ENCODE results near the gene RNF220. TPM values are rescaled to one million over a fixed set of nuclear protein-coding genes. Genes with fewer than 3 reads are reported as not detected.

The RNF220 gene
- total and polyA plus RNA-seq, 2 donors from 2014 or later, result 66.9 to 69.0 TPM

GRCh38 chr1:44534771-44535170, 129.7 kb downstream of the RNF220 start:
- Histone ChIP-seq H3K27me3 (ENCODE audit: control insufficient read depth, insufficient read depth, low read length) (peaks cover 6% of the 10 kb centered on the region), H3K27ac (ENCODE audit: low read depth in 2 of 2, low read length in 2 of 2) (no peak overlapping the region), H3K9me3 (ENCODE audit: control insufficient read depth in 2 of 3, insufficient read depth in 1 of 3, low read length in 3 of 3) (no peaks in the 10 kb centered on the region), H3K9ac (ENCODE audit: low read length in 3 of 3) (no peak overlapping the region), H3K4me1 (ENCODE audit: control insufficient read depth in 2 of 3, insufficient read depth in 2 of 3, low read depth in 1 of 3, low read length in 3 of 3) (no peaks in the 10 kb centered on the region), H3K36me3 (ENCODE audit: control insufficient read depth in 2 of 3, insufficient read depth in 3 of 3, low read length in 3 of 3) (no peaks in the 10 kb centered on the region), H3K4me3 (ENCODE audit: low read length in 3 of 3) (no peak overlapping the region)
- intact Hi-C loops (cut with DNase I), result no loop called here
- FAIRE-seq (no peak), DNase-seq (no peak)
- TF ChIP-seq CTCF (IDR thresholded peaks at IDR 0.05; ENCODE audit: borderline replicate concordance, extremely low read depth, insufficient read depth), result no peak

GRCh38 chr1:44536357-44537209, 131.5 kb downstream of the RNF220 start:
- Histone ChIP-seq H3K4me3 (ENCODE audit: low read length in 3 of 3) (no peak overlapping the region), H3K27me3 (ENCODE audit: control insufficient read depth, insufficient read depth, low read length) (peaks cover 6% of the 10 kb centered on the region), H3K9ac (ENCODE audit: low read length in 3 of 3) (no peak overlapping the region), H3K4me1 (ENCODE audit: control insufficient read depth in 2 of 3, insufficient read depth in 2 of 3, low read depth in 1 of 3, low read length in 3 of 3) (peaks cover 0 to 2% (median 0%) of the 10 kb centered on the region in 3 donors), H3K9me3 (ENCODE audit: control insufficient read depth in 2 of 3, insufficient read depth in 1 of 3, low read length in 3 of 3) (no peaks in the 10 kb centered on the region), H3K27ac (ENCODE audit: low read depth in 2 of 2, low read length in 2 of 2) (no peak overlapping the region), H3K36me3 (ENCODE audit: control insufficient read depth in 2 of 3, insufficient read depth in 3 of 3, low read length in 3 of 3) (no peaks in the 10 kb centered on the region)
- peak in 1 of 5 donors; percentile 29 for DNase-seq
- intact Hi-C loops (cut with DNase I), result no loop called here
- FAIRE-seq, result no peak
- TF ChIP-seq CTCF (IDR thresholded peaks at IDR 0.05; ENCODE audit: borderline replicate concordance, extremely low read depth, insufficient read depth), result no peak

DNA sequence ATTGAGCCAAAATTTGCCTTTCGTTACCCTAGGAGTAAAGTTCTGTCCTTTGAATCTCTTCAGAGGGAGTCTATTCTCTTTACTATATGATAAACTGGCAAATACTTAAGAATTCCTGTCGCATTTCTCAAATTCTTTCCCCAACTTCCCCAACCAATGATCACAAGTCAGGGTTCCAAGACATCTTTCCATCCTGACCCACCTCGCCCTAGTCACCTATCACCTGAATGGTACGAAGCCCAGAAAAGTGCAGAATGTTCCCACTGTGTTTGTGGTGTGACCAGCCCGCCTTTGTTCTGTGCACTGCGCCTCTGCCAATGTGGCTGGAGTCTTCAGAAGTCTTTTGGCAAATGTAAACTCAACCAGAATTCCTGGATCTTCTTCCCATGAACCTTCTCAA, 132.5 kb downstream of the RNF220 start:
- intact Hi-C loops (cut with DNase I), result no loop called here
- H3K36me3 ChIP-seq (ENCODE audit: control insufficient read depth in 2 of 3, insufficient read depth in 3 of 3, low read length in 3 of 3), result no peaks in the 10 kb centered on the region
- H3K9ac ChIP-seq (ENCODE audit: low read length in 3 of 3), result no peak overlapping the region
- no peaks in the 10 kb centered on the region for H3K9me3 ChIP-seq (ENCODE audit: control insufficient read depth in 2 of 3, insufficient read depth in 1 of 3, low read length in 3 of 3)
- H3K4me1 ChIP-seq (ENCODE audit: control insufficient read depth in 2 of 3, insufficient read depth in 2 of 3, low read depth in 1 of 3, low read length in 3 of 3), result peaks cover 0 to 2% (median 0%) of the 10 kb centered on the region in 3 donors
- peaks cover 6% of the 10 kb centered on the region for H3K27me3 ChIP-seq (ENCODE audit: control insufficient read depth, insufficient read depth, low read length)
- no peak for TF ChIP-seq CTCF (IDR thresholded peaks at IDR 0.05; ENCODE audit: borderline replicate concordance, extremely low read depth, insufficient read depth)
- no peak for FAIRE-seq
- DNase-seq, result no peak
- H3K4me3 ChIP-seq (ENCODE audit: low read length in 3 of 3), result no peak overlapping the region
- no peak overlapping the region for H3K27ac ChIP-seq (ENCODE audit: low read depth in 2 of 2, low read length in 2 of 2)

All from kidney (tissue), 14 donors.